HUES64 (cell line): ENCODE results near the gene TGM3.
A peak's percentile ranks its signal among the peaks of the same experiment; 100 is the strongest.

Experiments
- H3K27ac ChIP-seq: 2 replicates; pipeline ENCODE4 v1.7.0; 2013; ENCODE audit warnings: low read depth, low read length, inconsistent platforms
- H3K27me3 ChIP-seq: 2 replicates; pipeline ENCODE4 v1.6.1; 2013; ENCODE audit warnings: mild to moderate bottlenecking, low read length; ENCODE audit not compliant: insufficient read depth
- H3K36me3 ChIP-seq: 2 replicates; pipeline ENCODE4 v1.6.1; 2013; ENCODE audit warnings: mild to moderate bottlenecking, low read length; ENCODE audit not compliant: insufficient read depth
- H3K4me1 ChIP-seq: 2 replicates; pipeline ENCODE4 v1.6.1; 2013; ENCODE audit warnings: mild to moderate bottlenecking, low read length, moderate library complexity; ENCODE audit not compliant: insufficient read depth
- H3K4me3 ChIP-seq: 2 replicates; pipeline ENCODE4 v1.5.1; 2013; ENCODE audit warnings: mild to moderate bottlenecking, low read length, moderate library complexity
- H3K9ac ChIP-seq: 2 replicates; pipeline ENCODE4 v1.6.1; 2013; ENCODE audit warnings: mild to moderate bottlenecking, low read depth, low read length
- H3K9me3 ChIP-seq: 2 replicates; pipeline ENCODE4 v1.6.1; 2013; ENCODE audit warnings: low read depth, low read length; ENCODE audit not compliant: insufficient read depth
- WGBS: fragments of 150-250, 120-280 bp; methylation state at CpG from one replicate; pipeline ENCODE4 v1.1.7; 2013; ENCODE audit warnings: missing lambda C conversion rate; 5-methylcytosine and 5-hydroxymethylcytosine counted together

Gene TGM3

GRCh38 chr20:2363587-2363986, 67.8 kb downstream of the TGM3 start:
- no peaks in the 10 kb centered on the region for H3K4me1 ChIP-seq
- no peak overlapping the region for H3K9ac ChIP-seq
- H3K27me3 ChIP-seq = no peaks in the 10 kb centered on the region
- no peaks in the 10 kb centered on the region for H3K36me3 ChIP-seq
- 64% methylated on average over 1 of the region's 1 CpG for WGBS
- 0 out of 2 replicates have a peak, but pooled peaks cover 9% of the 10 kb centered on the region for H3K9me3 ChIP-seq
- H3K4me3 ChIP-seq = no peak overlapping the region
- no peak overlapping the region for H3K27ac ChIP-seq

GRCh38 chr20:2364044-2364443, 68.2 kb downstream of the TGM3 start:
- Histone ChIP-seq H3K9me3 (0 out of 2 replicates have a peak, but pooled peaks cover 9% of the 10 kb centered on the region), H3K4me3 (no peak overlapping the region), H3K4me1 (no peaks in the 10 kb centered on the region), H3K27me3 (no peaks in the 10 kb centered on the region), H3K36me3 (no peaks in the 10 kb centered on the region), H3K27ac (no peak overlapping the region), H3K9ac (no peak overlapping the region)
- 100% methylated on average over 4 of the region's 4 CpGs for WGBS

GRCh38 chr20:2365091-2365490, 69.3 kb downstream of the TGM3 start:
- no peak overlapping the region for H3K27ac ChIP-seq
- no peak overlapping the region for H3K4me3 ChIP-seq
- H3K36me3 ChIP-seq = no peaks in the 10 kb centered on the region
- H3K27me3 ChIP-seq = no peaks in the 10 kb centered on the region
- no peak overlapping the region for H3K9ac ChIP-seq
- 0 out of 2 replicates have a peak, but pooled peaks cover 9% of the 10 kb centered on the region for H3K9me3 ChIP-seq
- no peaks in the 10 kb centered on the region for H3K4me1 ChIP-seq
- WGBS = 95% methylated on average over 2 of the region's 2 CpGs

GRCh38 chr20:2365666-2366065, 69.9 kb downstream of the TGM3 start:
- WGBS = 68% methylated on average over 3 of the region's 3 CpGs
- Histone ChIP-seq H3K27me3 (no peaks in the 10 kb centered on the region), H3K9me3 (0 out of 2 replicates have a peak, but pooled peaks cover 8% of the 10 kb centered on the region), H3K36me3 (no peaks in the 10 kb centered on the region), H3K27ac (no peak overlapping the region), H3K4me1 (no peaks in the 10 kb centered on the region), H3K4me3 (no peak overlapping the region), H3K9ac (no peak overlapping the region)

GRCh38 chr20:2368621-2369020, 72.8 kb downstream of the TGM3 start:
- no peaks in the 10 kb centered on the region for H3K36me3 ChIP-seq
- WGBS = 87% methylated on average over 1 of the region's 1 CpG
- no peak overlapping the region for H3K4me3 ChIP-seq
- no peak overlapping the region for H3K27ac ChIP-seq
- no peaks in the 10 kb centered on the region for H3K9me3 ChIP-seq
- no peaks in the 10 kb centered on the region for H3K27me3 ChIP-seq
- no peak overlapping the region for H3K9ac ChIP-seq
- H3K4me1 ChIP-seq = no peaks in the 10 kb centered on the region

- Histone ChIP-seq H3K9me3 (no peaks in the 10 kb centered on the region), H3K27ac (no peak overlapping the region), H3K9ac (no peak overlapping the region), H3K27me3 (no peaks in the 10 kb centered on the region), H3K4me1 (no peaks in the 10 kb centered on the region), H3K36me3 (no peaks in the 10 kb centered on the region), H3K4me3 (no peak overlapping the region)
These were observed 77.3 kb downstream of the TGM3 start for GRCh38 chr20:2373098-2373497.

GRCh38 chr20:2374346-2375125, 78.7 kb downstream of the TGM3 start:
- Histone ChIP-seq H3K27ac (no peak overlapping the region), H3K9me3 (no peaks in the 10 kb centered on the region), H3K27me3 (no peaks in the 10 kb centered on the region), H3K4me3 (no peak overlapping the region), H3K9ac (no peak overlapping the region), H3K4me1 (peaks cover 4% of the 10 kb centered on the region), H3K36me3 (no peaks in the 10 kb centered on the region)
- WGBS = 92% methylated on average over 9 of the region's 9 CpGs

- Histone ChIP-seq H3K9ac (no peak overlapping the region), H3K36me3 (no peaks in the 10 kb centered on the region), H3K9me3 (no peaks in the 10 kb centered on the region), H3K4me3 (no peak overlapping the region), H3K27me3 (no peaks in the 10 kb centered on the region), H3K27ac (no peak overlapping the region), H3K4me1 (peaks cover 14% of the 10 kb centered on the region)
- WGBS = 95% methylated on average over 7 of the region's 7 CpGs
These were observed 83.1 kb downstream of the TGM3 start for GRCh38 chr20:2378893-2379292.

- 37% methylated on average over 8 of the region's 9 CpGs for WGBS
- Histone ChIP-seq H3K4me3 (no peak overlapping the region), H3K36me3 (no peaks in the 10 kb centered on the region), H3K9ac (peak overlapping the region; percentile 32; the same call in 1 of the 2 replicates), H3K27ac (peak overlapping the region; percentile 67), H3K9me3 (no peaks in the 10 kb centered on the region), H3K4me1 (peaks cover 14% of the 10 kb centered on the region), H3K27me3 (no peaks in the 10 kb centered on the region)
These were observed 83.9 kb downstream of the TGM3 start for GRCh38 chr20:2379511-2380229.

- peak within 1 kb of the TSS; percentile 67 for H3K27ac ChIP-seq
- H3K9me3 ChIP-seq = no peaks in the 10 kb centered on the region
- H3K36me3 ChIP-seq = no peaks in the 10 kb centered on the region
- peaks cover 14% of the 10 kb centered on the region for H3K4me1 ChIP-seq
- 91% methylated on average over 10 of the region's 10 CpGs for WGBS
- no peaks in the 10 kb centered on the region for H3K27me3 ChIP-seq
- no peak within 1 kb of the TSS for H3K4me3 ChIP-seq
- H3K9ac ChIP-seq = peak within 1 kb of the TSS; percentile 32; the same call in 1 of the 2 replicates
These were observed 84.8 kb downstream of the TGM3 start, which contains the start of gene TGM6 for GRCh38 chr20:2380601-2381000. TGM6 (plus strand) TSS chr20:2380901; CDS start chr20:2380969, 68 bp downstream.

GRCh38 chr20:2381303-2381702, 85.5 kb downstream of the TGM3 start:
- no peak overlapping the region for H3K4me3 ChIP-seq
- WGBS = 86% methylated on average over 7 of the region's 7 CpGs
- H3K4me1 ChIP-seq = peaks cover 14% of the 10 kb centered on the region
- no peaks in the 10 kb centered on the region for H3K27me3 ChIP-seq
- no peak overlapping the region for H3K9ac ChIP-seq
- no peaks in the 10 kb centered on the region for H3K9me3 ChIP-seq
- no peaks in the 10 kb centered on the region for H3K36me3 ChIP-seq
- no peak overlapping the region for H3K27ac ChIP-seq
